Measurements from ENCODE around the gene GLO1. TPM values are rescaled to one million over a fixed set of nuclear protein-coding genes. Genes with fewer than 3 reads are reported as not detected.

The GLO1 gene
- total RNA-seq, 4 donors from 2014 or later, result 65.3 to 166 (median 99.1) TPM

- no peaks in the 10 kb centered on the region for H3K4me1 ChIP-seq
- H3K36me3 ChIP-seq, result no peaks in the 10 kb centered on the region
- H3K27ac ChIP-seq, result no peak overlapping the region
- H3K9me3 ChIP-seq, result no peaks in the 10 kb centered on the region
- no peaks in the 10 kb centered on the region for H3K27me3 ChIP-seq
- H3K4me3 ChIP-seq, result no peak overlapping the region
- DNase-seq, result no peak
- TF ChIP-seq POLR2A (IDR thresholded peaks at IDR 0.05) (no peak), CTCF (IDR thresholded peaks at IDR 0.05) (no peak)
- intact Hi-C loops (cut with DNase I; ENCODE audit: low total_unique reads), result no loop called here
Measured at GRCh38 chr6:38723783-38724182, 20.8 kb upstream of the GLO1 start.

GRCh38 chr6:38722727-38723334 is 19.9 kb upstream of the GLO1 start:
- no peak for DNase-seq
- no peak overlapping the region for H3K4me3 ChIP-seq
- no peaks in the 10 kb centered on the region for H3K27me3 ChIP-seq
- H3K4me1 ChIP-seq, result no peaks in the 10 kb centered on the region
- intact Hi-C loops (cut with DNase I; ENCODE audit: low total_unique reads), result no loop called here
- TF ChIP-seq POLR2A (IDR thresholded peaks at IDR 0.05) (no peak), CTCF (IDR thresholded peaks at IDR 0.05) (no peak)
- H3K9me3 ChIP-seq, result no peaks in the 10 kb centered on the region
- H3K36me3 ChIP-seq, result no peaks in the 10 kb centered on the region
- no peak overlapping the region for H3K27ac ChIP-seq

- Histone ChIP-seq H3K4me1 (no peaks in the 10 kb centered on the region), H3K27me3 (no peaks in the 10 kb centered on the region), H3K4me3 (no peak overlapping the region), H3K36me3 (no peaks in the 10 kb centered on the region), H3K27ac (no peak overlapping the region), H3K9me3 (no peaks in the 10 kb centered on the region)
- no peak for TF ChIP-seq POLR2A (IDR thresholded peaks at IDR 0.05)
- no peak for TF ChIP-seq CTCF (IDR thresholded peaks at IDR 0.05)
- DNase-seq, result no peak
- intact Hi-C loops (cut with DNase I; ENCODE audit: low total_unique reads), result no loop called here
Measured at GRCh38 chr6:38722038-38722437, 19.1 kb upstream of the GLO1 start.

- no peak for TF ChIP-seq POLR2A (IDR thresholded peaks at IDR 0.05)
- no peak for TF ChIP-seq CTCF (IDR thresholded peaks at IDR 0.05)
- no peaks in the 10 kb centered on the region for H3K36me3 ChIP-seq
- no peak overlapping the region for H3K27ac ChIP-seq
- no peaks in the 10 kb centered on the region for H3K27me3 ChIP-seq
- H3K9me3 ChIP-seq, result no peaks in the 10 kb centered on the region
- no peaks in the 10 kb centered on the region for H3K4me1 ChIP-seq
- H3K4me3 ChIP-seq, result no peak overlapping the region
- DNase-seq, result no peak
- intact Hi-C loops (cut with DNase I; ENCODE audit: low total_unique reads), result no loop called here
Measured at GRCh38 chr6:38720295-38720694, 17.4 kb upstream of the GLO1 start.

GRCh38 chr6:38719358-38719757 is 16.4 kb upstream of the GLO1 start:
- intact Hi-C loops (cut with DNase I; ENCODE audit: low total_unique reads), result no loop called here
- Histone ChIP-seq H3K27me3 (peaks cover 0 to 3% of the 10 kb centered on the region in 2 donors), H3K36me3 (no peaks in the 10 kb centered on the region), H3K4me1 (no peaks in the 10 kb centered on the region), H3K4me3 (no peak overlapping the region), H3K27ac (no peak overlapping the region), H3K9me3 (no peaks in the 10 kb centered on the region)
- TF ChIP-seq CTCF (IDR thresholded peaks at IDR 0.05) (no peak), POLR2A (IDR thresholded peaks at IDR 0.05) (no peak)
- no peak for DNase-seq
